Measurements from ENCODE around the gene MAPK8IP3.

- TF ChIP-seq CTCF (IDR thresholded peaks at IDR 0.05) (no peak), POLR2A (IDR thresholded peaks at IDR 0.05) (no peak)
Observed at GRCh38 chr16:1791943-1792812, 86.2 kb downstream of the MAPK8IP3 start.

All from Peyer's patch (tissue), 4 donors.